Tibial nerve (tissue), 4 donors: ENCODE results near the gene SLC5A8. TPM values are rescaled to one million over a fixed set of nuclear protein-coding genes. Genes with fewer than 3 reads are reported as not detected.

Experiments
- DNase-seq, 2 donors: peaks; one replicate each; pipeline ENCODE4 v3.0.0-alpha.2; 2019; ENCODE audit warnings: low spot score in 2 of 2
- H3K27ac ChIP-seq, 4 donors: fragments of 200-600 bp; sonication (generic) in 3 of 4; one replicate each; pipeline ENCODE4 v1.5.1; 2017 to 2019; ENCODE audit warnings: mild to moderate bottlenecking in 1 of 4
- H3K27me3 ChIP-seq, 2 donors: fragments of 200-600 bp; sonication (generic) in 1 of 2; one replicate each; pipeline versions ENCODE4 v1.5.1 to v1.6.0; 2017 to 2019
- H3K36me3 ChIP-seq, 3 donors: fragments of 200-600 bp; sonication (generic); one replicate each; pipeline ENCODE4 v1.5.1; 2018 to 2019
- H3K4me1 ChIP-seq, 4 donors: fragments of 200-600 bp; sonication (generic) in 3 of 4; one replicate each; pipeline ENCODE4 v1.5.1; 2017 to 2019
- H3K4me3 ChIP-seq, 4 donors: fragments of 200-600 bp; sonication (generic) in 3 of 4; one replicate each; pipeline ENCODE4 v1.5.1; 2017 to 2019; ENCODE audit warnings: mild to moderate bottlenecking in 1 of 4, moderate library complexity in 1 of 4
- H3K9me3 ChIP-seq, 4 donors: fragments of 200-600 bp; sonication (generic) in 3 of 4; one replicate each; pipeline ENCODE4 v1.5.1; 2017 to 2019
- EP300 ChIP-seq, 2 donors: sonication (generic); formaldehyde crosslinking; IDR thresholded peaks; one replicate each; pipeline ENCODE4 v1.6.1; 2017; ENCODE audit warnings: antibody characterized with exemption in 2 of 2, mild to moderate bottlenecking in 1 of 2
- POLR2A ChIP-seq, 2 donors: fragments of 450-650 bp; IDR thresholded peaks; one replicate each; pipeline ENCODE4 v1.6.1; 2017; ENCODE audit warnings: antibody characterized with exemption in 2 of 2, mild to moderate bottlenecking in 2 of 2, moderate library complexity in 2 of 2
- WGBS, 2 donors: methylation state at CpG; one replicate each; pipeline ENCODE4 v1.1.5; 2018; 5-methylcytosine and 5-hydroxymethylcytosine counted together
- total RNA-seq, 4 donors: library from RNA; depleted of rRNA; stranded (reverse); fragments of >200 nt; gene quantifications; one replicate each; pipeline ENCODE4 v1.1.0, GENCODE V29; 2016
- TF ChIP-seq, protein P1 (sequence below), 5 experiments: fragments of 200-600 bp in 3 of 5; fragments of 450-650 bp in 2 of 5; sonication (generic) in 3 of 5; IDR thresholded peaks; one replicate each; pipeline ENCODE4 v1.5.1; 2016 to 2019; ENCODE audit warnings: antibody characterized with exemption in 5 of 5, mild to moderate bottlenecking in 3 of 5, moderate library complexity in 2 of 5

The SLC5A8 gene
- total RNA-seq, 4 donors from 2014 or later: not detected

DNA sequence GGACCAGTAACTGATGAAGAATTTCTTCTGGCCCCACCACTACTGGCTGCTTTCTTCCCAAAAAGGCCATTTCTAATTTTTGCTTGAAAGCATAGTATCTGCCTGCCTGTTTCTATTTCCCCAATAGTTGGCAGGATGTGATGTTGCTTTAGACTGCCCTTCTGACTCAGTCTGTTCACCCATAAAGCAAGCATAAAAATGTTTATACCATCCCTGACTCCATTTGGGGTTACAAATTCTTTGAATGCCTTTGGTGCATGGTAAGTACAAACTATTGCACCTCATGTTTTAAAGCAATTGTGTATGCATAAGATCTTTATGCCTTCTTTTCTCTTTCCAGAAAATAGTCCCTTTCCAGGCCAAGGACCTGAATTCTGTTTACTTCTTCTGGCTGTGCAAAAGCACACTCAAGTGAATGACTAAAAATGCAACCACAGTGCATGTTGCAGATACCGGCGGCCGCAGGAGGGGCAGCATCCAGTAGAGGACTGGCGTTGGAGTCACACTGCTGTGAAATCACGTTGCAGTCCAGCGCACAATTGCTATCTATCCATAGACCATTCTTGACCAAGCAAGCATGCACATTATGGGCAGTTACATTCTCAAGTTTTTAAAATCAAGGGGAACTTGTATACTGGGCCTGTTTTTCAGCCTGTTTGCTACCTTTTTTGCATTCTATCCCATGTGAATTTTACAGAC is 82.4 kb downstream of the SLC5A8 start:
- TF ChIP-seq POLR2A (IDR thresholded peaks at IDR 0.05) (no peak), EP300 (IDR thresholded peaks at IDR 0.05) (no peak)
- TF ChIP-seq, protein P1, sequence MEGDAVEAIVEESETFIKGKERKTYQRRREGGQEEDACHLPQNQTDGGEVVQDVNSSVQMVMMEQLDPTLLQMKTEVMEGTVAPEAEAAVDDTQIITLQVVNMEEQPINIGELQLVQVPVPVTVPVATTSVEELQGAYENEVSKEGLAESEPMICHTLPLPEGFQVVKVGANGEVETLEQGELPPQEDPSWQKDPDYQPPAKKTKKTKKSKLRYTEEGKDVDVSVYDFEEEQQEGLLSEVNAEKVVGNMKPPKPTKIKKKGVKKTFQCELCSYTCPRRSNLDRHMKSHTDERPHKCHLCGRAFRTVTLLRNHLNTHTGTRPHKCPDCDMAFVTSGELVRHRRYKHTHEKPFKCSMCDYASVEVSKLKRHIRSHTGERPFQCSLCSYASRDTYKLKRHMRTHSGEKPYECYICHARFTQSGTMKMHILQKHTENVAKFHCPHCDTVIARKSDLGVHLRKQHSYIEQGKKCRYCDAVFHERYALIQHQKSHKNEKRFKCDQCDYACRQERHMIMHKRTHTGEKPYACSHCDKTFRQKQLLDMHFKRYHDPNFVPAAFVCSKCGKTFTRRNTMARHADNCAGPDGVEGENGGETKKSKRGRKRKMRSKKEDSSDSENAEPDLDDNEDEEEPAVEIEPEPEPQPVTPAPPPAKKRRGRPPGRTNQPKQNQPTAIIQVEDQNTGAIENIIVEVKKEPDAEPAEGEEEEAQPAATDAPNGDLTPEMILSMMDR (IDR thresholded peaks at IDR 0.05): no peak
- no peak for DNase-seq
- H3K27me3 ChIP-seq: no peaks in the 10 kb centered on the region
- no peaks in the 10 kb centered on the region for H3K36me3 ChIP-seq
- no peak overlapping the region for H3K27ac ChIP-seq
- H3K9me3 ChIP-seq: no peaks in the 10 kb centered on the region
- WGBS, 2 donors: 74 to 77% methylated on average over 6 of the region's 6 CpGs
- no peak overlapping the region for H3K4me3 ChIP-seq
- no peaks in the 10 kb centered on the region for H3K4me1 ChIP-seq

DNA sequence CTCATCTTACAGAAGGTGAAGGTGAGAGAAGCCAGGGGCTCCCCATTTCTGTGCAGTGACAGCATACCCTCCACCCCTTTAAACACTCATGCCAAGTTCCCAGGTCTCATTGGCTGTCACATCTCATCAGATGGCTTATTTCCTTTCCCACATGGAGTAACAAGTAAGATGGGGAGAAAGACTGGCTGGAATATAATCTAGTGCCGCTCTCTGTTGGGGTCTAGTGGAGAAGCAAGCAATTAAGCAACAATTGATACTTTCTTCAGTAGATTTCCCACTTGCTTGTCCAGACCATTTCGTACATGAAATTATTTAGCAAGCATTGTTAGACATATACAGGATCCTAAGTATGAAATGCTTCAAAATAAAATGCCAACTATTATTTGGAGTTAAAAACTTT is 92.2 kb downstream of the SLC5A8 start:
- no peak for DNase-seq
- Histone ChIP-seq H3K4me3 (no peak overlapping the region), H3K36me3 (peaks cover 0 to 5% (median 0%) of the 10 kb centered on the region in 3 donors), H3K4me1 (no peaks in the 10 kb centered on the region), H3K27me3 (no peaks in the 10 kb centered on the region), H3K9me3 (peaks cover 0 to 15% (median 0%) of the 10 kb centered on the region in 4 donors), H3K27ac (no peak overlapping the region)
- TF ChIP-seq, protein P1 (IDR thresholded peaks at IDR 0.05): no peak
- no peak for TF ChIP-seq EP300 (IDR thresholded peaks at IDR 0.05)
- TF ChIP-seq POLR2A (IDR thresholded peaks at IDR 0.05): no peak
- WGBS, 2 donors: 76 to 81% methylated on average over 2 of the region's 2 CpGs

DNA sequence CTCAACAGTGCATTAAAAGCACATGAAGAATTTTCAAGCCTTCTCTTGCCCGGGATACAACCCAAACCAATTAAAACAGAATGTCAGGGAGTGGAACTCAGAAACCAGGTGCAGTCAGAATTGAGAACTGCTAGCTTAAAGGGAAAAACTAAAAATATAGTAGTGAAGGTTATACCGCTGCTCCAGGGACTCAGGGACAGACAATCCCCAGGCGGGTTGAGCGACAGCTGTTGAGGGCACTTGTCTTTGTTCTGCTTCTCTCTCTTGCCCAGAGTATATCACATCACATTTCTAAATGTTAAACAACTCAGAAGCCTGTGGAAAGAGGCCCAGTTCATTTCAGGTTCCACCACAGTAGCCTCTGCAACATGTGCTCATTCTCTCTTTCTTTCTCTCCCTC is 93.1 kb downstream of the SLC5A8 start:
- H3K27ac ChIP-seq: no peak overlapping the region
- DNase-seq: no peak
- no peak for TF ChIP-seq EP300 (IDR thresholded peaks at IDR 0.05)
- TF ChIP-seq POLR2A (IDR thresholded peaks at IDR 0.05): no peak
- TF ChIP-seq, protein P1 (IDR thresholded peaks at IDR 0.05): no peak

DNA sequence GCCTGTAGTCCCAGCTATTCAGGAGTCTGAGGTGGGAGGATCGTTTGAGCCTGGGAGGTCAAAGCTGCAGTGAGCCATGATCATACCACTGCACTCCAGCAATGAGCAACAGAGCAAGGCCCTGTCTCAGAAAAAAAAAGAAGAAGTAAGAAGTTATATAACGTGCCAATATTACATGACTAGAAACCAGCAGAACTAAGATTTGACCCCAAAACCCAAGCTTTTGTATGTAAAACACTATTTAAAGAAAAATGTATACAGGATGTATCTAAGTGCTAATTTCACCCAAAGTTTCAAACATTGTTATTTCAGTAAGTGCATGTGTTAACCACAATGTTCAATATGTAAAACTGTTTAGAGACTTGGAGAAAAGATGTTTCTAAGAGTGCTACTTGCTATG is 94.7 kb downstream of the SLC5A8 start:
- 71% methylated on average over 2 of the region's 2 CpGs for WGBS, 2 donors
- Histone ChIP-seq H3K27me3 (no peaks in the 10 kb centered on the region), H3K4me3 (no peak overlapping the region), H3K36me3 (no peaks in the 10 kb centered on the region), H3K9me3 (peaks cover 0 to 8% (median 0%) of the 10 kb centered on the region in 4 donors), H3K27ac (no peak overlapping the region), H3K4me1 (no peaks in the 10 kb centered on the region)
- TF ChIP-seq, protein P1 (IDR thresholded peaks at IDR 0.05): no peak
- TF ChIP-seq POLR2A (IDR thresholded peaks at IDR 0.05): no peak
- no peak for TF ChIP-seq EP300 (IDR thresholded peaks at IDR 0.05)
- DNase-seq: no peak

More for the DNA sequence above, 93.1 kb downstream of the SLC5A8 start:
- H3K9me3 ChIP-seq: peaks cover 0 to 14% (median 0%) of the 10 kb centered on the region in 4 donors
- no peaks in the 10 kb centered on the region for H3K4me1 ChIP-seq
- H3K27me3 ChIP-seq: no peaks in the 10 kb centered on the region
- peaks cover 0 to 5% (median 0%) of the 10 kb centered on the region in 3 donors for H3K36me3 ChIP-seq
- no peak overlapping the region for H3K4me3 ChIP-seq
- 79 to 93% methylated on average over 4 of the region's 4 CpGs for WGBS, 2 donors

DNA sequence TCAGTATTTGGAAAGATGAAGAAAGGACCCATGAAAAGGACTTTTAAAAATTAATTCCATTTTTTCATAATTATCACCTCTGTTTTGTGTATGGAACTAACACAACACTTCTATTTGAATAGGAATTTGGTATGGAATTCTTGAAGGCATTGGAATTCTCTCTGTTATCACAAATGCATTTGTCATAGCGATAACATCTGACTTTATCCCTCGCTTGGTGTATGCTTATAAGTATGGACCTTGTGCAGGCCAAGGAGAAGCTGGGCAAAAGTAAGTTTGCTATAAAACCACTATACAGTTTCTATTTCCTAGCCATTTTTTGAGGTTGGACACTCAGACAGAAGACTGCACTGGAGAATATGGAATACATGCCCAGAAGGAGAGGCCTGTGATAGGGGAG is 98.6 kb downstream of the SLC5A8 start:
- no peak overlapping the region for H3K27ac ChIP-seq
- no peaks in the 10 kb centered on the region for H3K36me3 ChIP-seq
- H3K27me3 ChIP-seq: no peaks in the 10 kb centered on the region
- 82 to 84% methylated on average over 2 of the region's 2 CpGs for WGBS, 2 donors
- TF ChIP-seq POLR2A (IDR thresholded peaks at IDR 0.05) (no peak), EP300 (IDR thresholded peaks at IDR 0.05) (no peak)
- TF ChIP-seq, protein P1 (IDR thresholded peaks at IDR 0.05): no peak
- no peak overlapping the region for H3K4me3 ChIP-seq
- no peak for DNase-seq
- no peaks in the 10 kb centered on the region for H3K4me1 ChIP-seq
- no peaks in the 10 kb centered on the region for H3K9me3 ChIP-seq
